Loucy (cell line): ENCODE results near the gene ARF6.

Experiments used
- CTCF ChIP-seq: fragments of 200-600 bp; sonication (generic); conservative IDR thresholded peaks from 2 replicates; pipeline ENCODE4 v1.5.1; 2014; ENCODE audit warnings: mild to moderate bottlenecking, antibody characterized with exemption, low read length
- EZH2phosphoT487 ChIP-seq: fragments of 200-600 bp; IDR thresholded peaks from 2 replicates; pipeline ENCODE4 v1.6.1; 2018; ENCODE audit warnings: antibody characterized with exemption, mild to moderate bottlenecking, moderate library complexity, borderline replicate concordance

- TF ChIP-seq CTCF (0 out of 2 replicates have a peak, but pooled peaks have one; percentile 19), EZH2phosphoT487 (no peak)
These were observed 39.1 kb upstream of the ARF6 start for GRCh38 chr14:49853572-49854375.
